IgD-negative memory B cell (primary cell): ENCODE data around the gene CTU1. TPM values are rescaled to one million over a fixed set of nuclear protein-coding genes. Genes with fewer than 3 reads are reported as not detected.
"Not testable (repeated sequence)": the region's sequence is repeated elsewhere in the genome, so short reads cannot be mapped to it uniquely, and the experiment has no call there.

ENCODE experiments used
- H3K27ac Mint-ChIP-seq, 3 donors: one replicate each; pipeline ENCODE4 v1.8.0; 2020 to 2022; ENCODE audit warnings: mild to moderate bottlenecking in 3 of 3, mixed read lengths in 3 of 3, moderate library complexity in 1 of 3
- H3K27me3 Mint-ChIP-seq: one replicate; pipeline ENCODE4 v1.8.0; 2021; ENCODE audit warnings: mixed read lengths
- H3K36me3 Mint-ChIP-seq: one replicate; pipeline ENCODE4 v1.8.0; 2020; ENCODE audit warnings: mild to moderate bottlenecking, mixed read lengths
- H3K4me1 Mint-ChIP-seq, 3 donors: one replicate each; pipeline ENCODE4 v1.8.0; 2020 to 2022; ENCODE audit warnings: mixed read lengths in 3 of 3, mild to moderate bottlenecking in 1 of 3
- H3K4me3 Mint-ChIP-seq, 4 donors: one replicate each; pipeline ENCODE4 v1.8.0; 2020 to 2022; ENCODE audit warnings: mild to moderate bottlenecking in 4 of 4, mixed read lengths in 4 of 4, moderate library complexity in 3 of 4
- H3K9me3 Mint-ChIP-seq, 3 donors: one replicate each; pipeline ENCODE4 v1.8.0; 2020 to 2021; ENCODE audit warnings: mixed read lengths in 3 of 3, mild to moderate bottlenecking in 1 of 3
- polyA plus RNA-seq: library from polyadenylated mRNA; unstranded; fragments of 300-500 nt; fragmentation: Illumina TruSeq; gene quantifications from one replicate; pipeline ENCODE4 v1.2.3, GENCODE V29; 2021

Gene CTU1
- 2.8 TPM for polyA plus RNA-seq

- Mint-ChIP-seq H3K27me3 (no peaks in the 10 kb centered on the region), H3K36me3 (peaks cover 1% of the 10 kb centered on the region), H3K4me3 (peak within 1 kb of the TSS; percentile 95 to 98 (median 96)), H3K27ac (peak within 1 kb of the TSS; percentile 95 to 99 (median 96)), H3K4me1 (peaks cover 9 to 18% (median 18%) of the 10 kb centered on the region in 3 donors), H3K9me3 (no peaks in the 10 kb centered on the region)
These were observed at the start of gene CTU1 for GRCh38 chr19:51108066-51108804. TSS of gene CTU1 (minus strand) at chr19:51108409. CDS start at chr19:51104569, 3,840 bp downstream.

GRCh38 chr19:51157265-51157664, 49.1 kb upstream of the CTU1 start:
- Mint-ChIP-seq H3K4me1 (no peaks in the 10 kb centered on the region), H3K9me3 (no peaks in the 10 kb centered on the region), H3K27me3 (peaks cover 34% of the 10 kb centered on the region), H3K4me3 (no peak overlapping the region), H3K36me3 (no peaks in the 10 kb centered on the region), H3K27ac (no peak overlapping the region)

GRCh38 chr19:51156710-51157109, 48.5 kb upstream of the CTU1 start:
- Mint-ChIP-seq H3K36me3 (no peaks in the 10 kb centered on the region), H3K4me1 (no peaks in the 10 kb centered on the region), H3K27ac (no peak overlapping the region), H3K27me3 (peaks cover 38% of the 10 kb centered on the region), H3K4me3 (no peak overlapping the region), H3K9me3 (no peaks in the 10 kb centered on the region)

GRCh38 chr19:51150627-51151026, 42.4 kb upstream of the CTU1 start:
- H3K4me3 Mint-ChIP-seq: no peak overlapping the region
- peaks cover 30% of the 10 kb centered on the region for H3K27me3 Mint-ChIP-seq
- H3K4me1 Mint-ChIP-seq: peaks cover 0 to 3% (median 0%) of the 10 kb centered on the region in 3 donors
- H3K9me3 Mint-ChIP-seq: peaks cover 0 to 8% (median 0%) of the 10 kb centered on the region in 3 donors
- H3K27ac Mint-ChIP-seq: no peak overlapping the region
- H3K36me3 Mint-ChIP-seq: no peaks in the 10 kb centered on the region

GRCh38 chr19:51148580-51148979, 40.4 kb upstream of the CTU1 start:
- H3K27me3 Mint-ChIP-seq: peaks cover 29% of the 10 kb centered on the region
- H3K9me3 Mint-ChIP-seq: peaks cover 0 to 8% (median 0%) of the 10 kb centered on the region in 3 donors
- H3K27ac Mint-ChIP-seq: no peak overlapping the region
- peaks cover 0 to 3% (median 0%) of the 10 kb centered on the region in 3 donors for H3K4me1 Mint-ChIP-seq
- H3K4me3 Mint-ChIP-seq: no peak overlapping the region
- no peaks in the 10 kb centered on the region for H3K36me3 Mint-ChIP-seq

GRCh38 chr19:51147663-51148062, 39.5 kb upstream of the CTU1 start:
- H3K27ac Mint-ChIP-seq: no peak overlapping the region
- H3K4me3 Mint-ChIP-seq: no peak overlapping the region
- H3K4me1 Mint-ChIP-seq: peaks cover 0 to 3% (median 0%) of the 10 kb centered on the region in 3 donors

GRCh38 chr19:51146751-51147150, 38.5 kb upstream of the CTU1 start:
- no peak overlapping the region for H3K27ac Mint-ChIP-seq
- H3K4me1 Mint-ChIP-seq: peaks cover 0 to 3% (median 0%) of the 10 kb centered on the region in 3 donors
- no peaks in the 10 kb centered on the region for H3K36me3 Mint-ChIP-seq

More at GRCh38 chr19:51147663-51148062, 39.5 kb upstream of the CTU1 start:
- Mint-ChIP-seq H3K9me3 (peaks cover 0 to 8% (median 0%) of the 10 kb centered on the region in 3 donors), H3K27me3 (peaks cover 22% of the 10 kb centered on the region), H3K36me3 (no peaks in the 10 kb centered on the region)

GRCh38 chr19:51145916-51146493, 37.8 kb upstream of the CTU1 start:
- H3K4me3 Mint-ChIP-seq: no peak overlapping the region
- H3K27me3 Mint-ChIP-seq: peaks cover 18% of the 10 kb centered on the region
- H3K36me3 Mint-ChIP-seq: no peaks in the 10 kb centered on the region
- H3K4me1 Mint-ChIP-seq: peaks cover 0 to 3% (median 0%) of the 10 kb centered on the region in 3 donors
- H3K9me3 Mint-ChIP-seq: peaks cover 0 to 6% (median 0%) of the 10 kb centered on the region in 3 donors
- peak overlapping the region in 1 of 3 donors; percentile 76 for H3K27ac Mint-ChIP-seq

More at GRCh38 chr19:51146751-51147150, 38.5 kb upstream of the CTU1 start:
- Mint-ChIP-seq H3K27me3 (peaks cover 18% of the 10 kb centered on the region), H3K9me3 (peaks cover 0 to 8% (median 0%) of the 10 kb centered on the region in 3 donors), H3K4me3 (no peak overlapping the region)

GRCh38 chr19:51144482-51145045, 36.4 kb upstream of the CTU1 start:
- H3K4me1 Mint-ChIP-seq: peaks cover 2 to 12% (median 2%) of the 10 kb centered on the region in 3 donors
- no peaks in the 10 kb centered on the region for H3K36me3 Mint-ChIP-seq
- peaks cover 16% of the 10 kb centered on the region for H3K27me3 Mint-ChIP-seq
- no peak overlapping the region for H3K4me3 Mint-ChIP-seq
- H3K9me3 Mint-ChIP-seq: peaks cover 0 to 2% (median 0%) of the 10 kb centered on the region in 3 donors
- H3K27ac Mint-ChIP-seq: no peak overlapping the region

- no peak overlapping the region for H3K27ac Mint-ChIP-seq
- no peak overlapping the region for H3K4me3 Mint-ChIP-seq
- H3K36me3 Mint-ChIP-seq: peaks cover 2% of the 10 kb centered on the region
- H3K27me3 Mint-ChIP-seq: peaks cover 23% of the 10 kb centered on the region
- peaks cover 9 to 17% (median 10%) of the 10 kb centered on the region in 3 donors for H3K4me1 Mint-ChIP-seq
- H3K9me3 Mint-ChIP-seq: no peaks in the 10 kb centered on the region
These were observed 35.3 kb upstream of the CTU1 start for GRCh38 chr19:51143486-51143885.

- H3K4me3 Mint-ChIP-seq, H3K27ac Mint-ChIP-seq, H3K9me3 Mint-ChIP-seq, H3K36me3 Mint-ChIP-seq: not testable (repeated sequence)
- Mint-ChIP-seq H3K4me1 (peaks cover 9 to 17% (median 10%) of the 10 kb centered on the region in 3 donors), H3K27me3 (peaks cover 23% of the 10 kb centered on the region)
These were observed 34.7 kb upstream of the CTU1 start for GRCh38 chr19:51142809-51143475.

- H3K27me3 Mint-ChIP-seq: peaks cover 29% of the 10 kb centered on the region
- no peak within 1 kb of the TSS for H3K27ac Mint-ChIP-seq
- H3K4me1 Mint-ChIP-seq: peaks cover 10 to 17% (median 11%) of the 10 kb centered on the region in 3 donors
- H3K4me3 Mint-ChIP-seq: peak within 1 kb of the TSS in 1 of 4 donors; percentile 79
- H3K9me3 Mint-ChIP-seq: peaks cover 0 to 2% (median 0%) of the 10 kb centered on the region in 3 donors
- peaks cover 2% of the 10 kb centered on the region for H3K36me3 Mint-ChIP-seq
These were observed 33.9 kb upstream of the CTU1 start, which contains the start of gene SIGLEC7 for GRCh38 chr19:51142119-51142518. TSS of gene SIGLEC7 (plus strand) at chr19:51142301. CDS start at chr19:51142370, 69 bp downstream.

- Mint-ChIP-seq H3K27me3 (peaks cover 31% of the 10 kb centered on the region), H3K27ac (no peak overlapping the region)
These were observed 33.0 kb upstream of the CTU1 start for GRCh38 chr19:51141181-51141580.

GRCh38 chr19:51140441-51140840, 32.2 kb upstream of the CTU1 start:
- Mint-ChIP-seq H3K27me3 (peaks cover 31% of the 10 kb centered on the region), H3K4me3 (no peak overlapping the region), H3K27ac (no peak overlapping the region), H3K9me3 (peaks cover 0 to 7% (median 5%) of the 10 kb centered on the region in 3 donors), H3K4me1 (peaks cover 10 to 17% (median 11%) of the 10 kb centered on the region in 3 donors), H3K36me3 (peaks cover 2% of the 10 kb centered on the region)

More at GRCh38 chr19:51141181-51141580, 33.0 kb upstream of the CTU1 start:
- Mint-ChIP-seq H3K9me3 (peaks cover 0 to 3% (median 0%) of the 10 kb centered on the region in 3 donors), H3K4me1 (peaks cover 10 to 17% (median 11%) of the 10 kb centered on the region in 3 donors), H3K4me3 (peak overlapping the region in 1 of 4 donors; percentile 79), H3K36me3 (peaks cover 2% of the 10 kb centered on the region)
